A549 (cell line): Measurements from ENCODE around the gene MUC20.
"Not testable (repeated sequence)": the region's sequence is repeated elsewhere in the genome, so short reads cannot be mapped to it uniquely, and the experiment has no call there.

Source experiments
- CBX2 ChIP-seq: fragments of 200-600 bp; sonication (generic); IDR thresholded peaks from 2 replicates; pipeline ENCODE4 v1.6.1; 2016; ENCODE audit warnings: low read depth, mild to moderate bottlenecking, borderline replicate concordance
- ESRRA ChIP-seq: fragments of 150-350 bp; IDR thresholded peaks from 2 replicates; pipeline ENCODE4 v1.6.1; 2014; ENCODE audit warnings: mild to moderate bottlenecking, low read length, borderline replicate concordance
- KDM1A ChIP-seq: fragments of 200-600 bp; sonication (generic); IDR thresholded peaks from 2 replicates; pipeline ENCODE4 v1.6.1; 2016; ENCODE audit warnings: low read depth, mild to moderate bottlenecking
- MYC ChIP-seq: IDR thresholded peaks from 2 replicates; pipeline ENCODE4 v1.6.1; 2012; ENCODE audit warnings: mild to moderate bottlenecking, inconsistent platforms, low read length, improper control_type of control experiment, borderline replicate concordance
- POLR2A ChIP-seq: IDR thresholded peaks from 2 replicates; pipeline ENCODE4 v1.6.1; 2012; ENCODE audit warnings: mild to moderate bottlenecking, low read length
- ZFP36 ChIP-seq: fragments of 450-650 bp; IDR thresholded peaks from 2 replicates; pipeline ENCODE4 v1.6.1; 2014; ENCODE audit warnings: borderline replicate concordance; ENCODE audit not compliant: partially characterized antibody
- TF ChIP-seq, protein P1 (sequence below): IDR thresholded peaks from 2 replicates; pipeline ENCODE4 v1.6.1; 2012
- TF ChIP-seq, protein P2 (sequence below): fragments of >200 bp; sonication (Bioruptor Twin); formaldehyde crosslinking; IDR thresholded peaks from 3 replicates; pipeline ENCODE4 v1.5.1; 2016
- TF ChIP-seq, protein P3 (sequence below): fragments of >200 bp; sonication (Bioruptor Twin); formaldehyde crosslinking; IDR thresholded peaks from 3 replicates; pipeline ENCODE4 v1.6.1; 2016
- TF ChIP-seq, protein P4 (sequence below): fragments of 150-350 bp; IDR thresholded peaks from 2 replicates; pipeline ENCODE4 v1.6.1; 2014; ENCODE audit warnings: low read depth, mild to moderate bottlenecking, low read length
- TF ChIP-seq, protein P5 (sequence below): fragments of 450-650 bp; IDR thresholded peaks from 2 replicates; pipeline ENCODE4 v1.6.1; 2014; ENCODE audit warnings: antibody characterized with exemption

DNA sequence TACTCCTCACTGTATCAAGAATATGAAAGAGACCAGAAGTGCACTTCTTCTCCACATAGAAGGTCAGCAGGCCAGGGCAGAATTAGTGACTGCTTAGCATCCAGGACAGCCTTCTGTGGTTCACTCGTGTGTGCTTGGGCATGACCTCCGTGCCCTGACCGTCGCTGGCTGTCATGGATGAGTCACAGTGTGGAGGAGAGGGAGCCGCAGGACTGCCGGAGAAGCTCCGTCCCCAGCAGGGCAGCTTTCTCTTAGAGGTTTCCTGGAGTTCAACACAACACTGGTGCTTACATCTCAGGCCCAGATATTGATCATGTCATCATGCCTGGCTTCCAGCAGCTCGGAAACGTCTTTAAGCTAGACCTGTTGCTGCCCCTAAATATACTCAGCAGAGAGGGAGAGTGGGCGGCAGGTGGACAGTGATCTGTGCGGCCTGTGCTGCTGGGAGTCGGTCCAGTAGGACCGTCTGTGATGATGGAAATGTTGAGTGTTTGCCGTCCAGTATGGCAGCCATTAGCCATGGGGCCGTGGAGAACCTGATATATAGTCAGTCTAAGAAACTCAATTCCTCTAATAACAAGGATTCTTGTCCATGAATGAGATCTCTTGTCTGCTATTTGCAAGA, 42.3 kb upstream of the MUC20 start:
- TF ChIP-seq, protein P1, sequence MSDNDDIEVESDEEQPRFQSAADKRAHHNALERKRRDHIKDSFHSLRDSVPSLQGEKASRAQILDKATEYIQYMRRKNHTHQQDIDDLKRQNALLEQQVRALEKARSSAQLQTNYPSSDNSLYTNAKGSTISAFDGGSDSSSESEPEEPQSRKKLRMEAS = not testable (repeated sequence)
- TF ChIP-seq, protein P2, sequence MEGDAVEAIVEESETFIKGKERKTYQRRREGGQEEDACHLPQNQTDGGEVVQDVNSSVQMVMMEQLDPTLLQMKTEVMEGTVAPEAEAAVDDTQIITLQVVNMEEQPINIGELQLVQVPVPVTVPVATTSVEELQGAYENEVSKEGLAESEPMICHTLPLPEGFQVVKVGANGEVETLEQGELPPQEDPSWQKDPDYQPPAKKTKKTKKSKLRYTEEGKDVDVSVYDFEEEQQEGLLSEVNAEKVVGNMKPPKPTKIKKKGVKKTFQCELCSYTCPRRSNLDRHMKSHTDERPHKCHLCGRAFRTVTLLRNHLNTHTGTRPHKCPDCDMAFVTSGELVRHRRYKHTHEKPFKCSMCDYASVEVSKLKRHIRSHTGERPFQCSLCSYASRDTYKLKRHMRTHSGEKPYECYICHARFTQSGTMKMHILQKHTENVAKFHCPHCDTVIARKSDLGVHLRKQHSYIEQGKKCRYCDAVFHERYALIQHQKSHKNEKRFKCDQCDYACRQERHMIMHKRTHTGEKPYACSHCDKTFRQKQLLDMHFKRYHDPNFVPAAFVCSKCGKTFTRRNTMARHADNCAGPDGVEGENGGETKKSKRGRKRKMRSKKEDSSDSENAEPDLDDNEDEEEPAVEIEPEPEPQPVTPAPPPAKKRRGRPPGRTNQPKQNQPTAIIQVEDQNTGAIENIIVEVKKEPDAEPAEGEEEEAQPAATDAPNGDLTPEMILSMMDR = not testable (repeated sequence)
- TF ChIP-seq POLR2A, MYC, ESRRA, KDM1A, ZFP36, CBX2: not testable (repeated sequence)
- TF ChIP-seq, protein P3, sequence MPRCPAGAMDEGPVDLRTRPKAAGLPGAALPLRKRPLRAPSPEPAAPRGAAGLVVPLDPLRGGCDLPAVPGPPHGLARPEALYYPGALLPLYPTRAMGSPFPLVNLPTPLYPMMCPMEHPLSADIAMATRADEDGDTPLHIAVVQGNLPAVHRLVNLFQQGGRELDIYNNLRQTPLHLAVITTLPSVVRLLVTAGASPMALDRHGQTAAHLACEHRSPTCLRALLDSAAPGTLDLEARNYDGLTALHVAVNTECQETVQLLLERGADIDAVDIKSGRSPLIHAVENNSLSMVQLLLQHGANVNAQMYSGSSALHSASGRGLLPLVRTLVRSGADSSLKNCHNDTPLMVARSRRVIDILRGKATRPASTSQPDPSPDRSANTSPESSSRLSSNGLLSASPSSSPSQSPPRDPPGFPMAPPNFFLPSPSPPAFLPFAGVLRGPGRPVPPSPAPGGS = not testable (repeated sequence)
- TF ChIP-seq, protein P4, sequence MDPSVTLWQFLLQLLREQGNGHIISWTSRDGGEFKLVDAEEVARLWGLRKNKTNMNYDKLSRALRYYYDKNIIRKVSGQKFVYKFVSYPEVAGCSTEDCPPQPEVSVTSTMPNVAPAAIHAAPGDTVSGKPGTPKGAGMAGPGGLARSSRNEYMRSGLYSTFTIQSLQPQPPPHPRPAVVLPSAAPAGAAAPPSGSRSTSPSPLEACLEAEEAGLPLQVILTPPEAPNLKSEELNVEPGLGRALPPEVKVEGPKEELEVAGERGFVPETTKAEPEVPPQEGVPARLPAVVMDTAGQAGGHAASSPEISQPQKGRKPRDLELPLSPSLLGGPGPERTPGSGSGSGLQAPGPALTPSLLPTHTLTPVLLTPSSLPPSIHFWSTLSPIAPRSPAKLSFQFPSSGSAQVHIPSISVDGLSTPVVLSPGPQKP = not testable (repeated sequence)
- TF ChIP-seq, protein P5, sequence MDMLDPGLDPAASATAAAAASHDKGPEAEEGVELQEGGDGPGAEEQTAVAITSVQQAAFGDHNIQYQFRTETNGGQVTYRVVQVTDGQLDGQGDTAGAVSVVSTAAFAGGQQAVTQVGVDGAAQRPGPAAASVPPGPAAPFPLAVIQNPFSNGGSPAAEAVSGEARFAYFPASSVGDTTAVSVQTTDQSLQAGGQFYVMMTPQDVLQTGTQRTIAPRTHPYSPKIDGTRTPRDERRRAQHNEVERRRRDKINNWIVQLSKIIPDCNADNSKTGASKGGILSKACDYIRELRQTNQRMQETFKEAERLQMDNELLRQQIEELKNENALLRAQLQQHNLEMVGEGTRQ = not testable (repeated sequence)
